Neutrophil (primary cell): ENCODE measurements around the gene ARAP1.

Experiments used
- H3K27ac ChIP-seq: fragments of 200-600 bp; sonication (generic); 2 replicates; pipeline ENCODE4 v1.5.1; 2016; ENCODE audit warnings: mild to moderate bottlenecking, moderate library complexity
- H3K27me3 ChIP-seq: fragments of 200-600 bp; sonication (generic); 2 replicates; pipeline ENCODE4 v1.6.0; 2016; ENCODE audit warnings: mild to moderate bottlenecking
- H3K36me3 ChIP-seq: fragments of 200-600 bp; sonication (generic); 2 replicates; pipeline ENCODE4 v1.5.1; 2017
- H3K4me1 ChIP-seq, 2 experiments: fragments of 200-600 bp in 1 of 2; sonication (generic) in 1 of 2; 1 replicate in 1 of 2; 2 replicates in 1 of 2; pipeline versions ENCODE4 v1.5.1 to v1.6.1; 2013 to 2016; ENCODE audit warnings: low read depth in 1 of 2, low read length in 1 of 2, mild to moderate bottlenecking in 1 of 2, moderate library complexity in 1 of 2; ENCODE audit not compliant: control insufficient read depth in 1 of 2, insufficient read depth in 1 of 2
- H3K4me3 ChIP-seq, 2 experiments: fragments of 200-600 bp in 1 of 2; sonication (generic) in 1 of 2; 1 replicate in 1 of 2; 2 replicates in 1 of 2; pipeline ENCODE4 v1.5.1; 2013 to 2016; ENCODE audit warnings: low read depth in 1 of 2, low read length in 1 of 2, mild to moderate bottlenecking in 1 of 2, moderate library complexity in 1 of 2
- H3K9me3 ChIP-seq: fragments of 200-600 bp; sonication (generic); 2 replicates; pipeline ENCODE4 v1.5.1; 2016
- TF ChIP-seq, protein P1 (sequence below): fragments of 200-600 bp; sonication (generic); IDR thresholded peaks from 2 replicates; pipeline ENCODE4 v1.5.1; 2016; ENCODE audit warnings: antibody characterized with exemption

Gene ARAP1

DNA sequence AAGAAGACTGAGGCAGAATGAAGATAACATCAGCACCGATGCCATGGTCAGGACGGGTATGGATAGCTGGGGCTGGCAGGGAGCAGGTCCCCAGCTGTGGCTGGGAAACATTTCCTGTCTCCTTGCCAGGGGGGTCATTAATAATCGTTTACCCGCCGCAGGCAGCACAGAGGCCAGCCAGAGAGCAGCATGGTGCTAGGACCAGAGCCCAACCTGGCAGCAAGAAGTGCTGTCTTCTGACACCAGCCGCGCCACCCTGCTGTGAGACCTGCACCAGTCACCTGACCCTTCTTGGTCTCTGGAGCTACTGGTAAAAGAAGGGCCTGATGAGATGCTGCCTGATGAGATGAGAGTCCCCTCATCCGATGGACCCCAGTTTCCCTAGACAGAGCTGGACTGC lies 114.3 kb downstream of the ARAP1 start:
- H3K27me3 ChIP-seq: peaks cover 95% of the 10 kb centered on the region
- H3K4me3 ChIP-seq: no peak overlapping the region
- H3K27ac ChIP-seq: no peak overlapping the region
- no peaks in the 10 kb centered on the region for H3K36me3 ChIP-seq
- TF ChIP-seq, protein P1, sequence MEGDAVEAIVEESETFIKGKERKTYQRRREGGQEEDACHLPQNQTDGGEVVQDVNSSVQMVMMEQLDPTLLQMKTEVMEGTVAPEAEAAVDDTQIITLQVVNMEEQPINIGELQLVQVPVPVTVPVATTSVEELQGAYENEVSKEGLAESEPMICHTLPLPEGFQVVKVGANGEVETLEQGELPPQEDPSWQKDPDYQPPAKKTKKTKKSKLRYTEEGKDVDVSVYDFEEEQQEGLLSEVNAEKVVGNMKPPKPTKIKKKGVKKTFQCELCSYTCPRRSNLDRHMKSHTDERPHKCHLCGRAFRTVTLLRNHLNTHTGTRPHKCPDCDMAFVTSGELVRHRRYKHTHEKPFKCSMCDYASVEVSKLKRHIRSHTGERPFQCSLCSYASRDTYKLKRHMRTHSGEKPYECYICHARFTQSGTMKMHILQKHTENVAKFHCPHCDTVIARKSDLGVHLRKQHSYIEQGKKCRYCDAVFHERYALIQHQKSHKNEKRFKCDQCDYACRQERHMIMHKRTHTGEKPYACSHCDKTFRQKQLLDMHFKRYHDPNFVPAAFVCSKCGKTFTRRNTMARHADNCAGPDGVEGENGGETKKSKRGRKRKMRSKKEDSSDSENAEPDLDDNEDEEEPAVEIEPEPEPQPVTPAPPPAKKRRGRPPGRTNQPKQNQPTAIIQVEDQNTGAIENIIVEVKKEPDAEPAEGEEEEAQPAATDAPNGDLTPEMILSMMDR: no peak
- H3K4me1 ChIP-seq: peaks cover 8 to 13% of the 10 kb centered on the region in 2 experiments
- no peaks in the 10 kb centered on the region for H3K9me3 ChIP-seq

DNA sequence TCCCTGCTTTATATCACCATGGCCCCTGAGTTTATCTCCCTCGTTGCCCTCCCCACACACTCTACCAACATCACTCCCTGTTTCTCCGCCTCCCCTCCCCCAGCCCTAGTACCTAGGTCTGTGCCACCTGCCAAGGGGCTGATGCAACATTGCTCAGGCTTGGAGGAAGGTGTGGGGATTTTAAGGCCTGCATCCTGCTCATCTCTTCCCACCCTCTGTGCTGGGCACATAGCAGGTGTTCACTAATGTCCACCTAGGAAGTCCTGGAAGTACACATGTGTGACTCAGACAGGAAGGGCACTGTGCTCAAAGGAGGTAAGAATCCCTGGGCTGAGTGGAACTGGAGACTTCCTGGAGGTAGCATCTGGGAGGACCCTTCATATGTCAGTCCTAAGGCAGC lies 115.0 kb downstream of the ARAP1 start:
- Histone ChIP-seq H3K4me1 (peaks cover 5 to 8% of the 10 kb centered on the region in 2 experiments), H3K9me3 (no peaks in the 10 kb centered on the region), H3K36me3 (no peaks in the 10 kb centered on the region), H3K27me3 (peaks cover 88% of the 10 kb centered on the region), H3K27ac (no peak overlapping the region), H3K4me3 (no peak overlapping the region)
- TF ChIP-seq, protein P1: no peak

DNA sequence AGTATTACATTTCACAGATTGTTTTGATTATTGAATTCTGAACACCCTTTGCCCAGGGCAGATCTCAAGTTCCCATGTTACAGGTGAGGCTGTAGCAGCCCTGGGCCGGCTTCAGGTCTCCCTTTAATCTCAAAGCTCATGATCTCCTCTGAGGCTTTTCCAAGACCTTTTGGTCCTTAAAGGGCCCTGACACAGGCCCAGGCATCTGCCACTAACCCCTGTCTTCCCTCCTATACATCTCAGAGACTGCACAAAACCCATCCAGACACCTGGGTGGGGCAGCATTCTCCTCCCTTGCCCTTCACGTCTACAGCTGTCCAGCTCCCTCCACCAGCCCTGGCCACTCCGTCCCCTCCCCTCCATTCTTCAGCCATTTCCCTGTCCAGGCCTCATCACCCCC lies 115.8 kb downstream of the ARAP1 start:
- Histone ChIP-seq H3K36me3 (no peaks in the 10 kb centered on the region), H3K4me3 (no peak overlapping the region), H3K4me1 (no peaks in the 10 kb centered on the region), H3K27me3 (peaks cover 80% of the 10 kb centered on the region), H3K27ac (no peak overlapping the region), H3K9me3 (no peaks in the 10 kb centered on the region)
- TF ChIP-seq, protein P1: no peak

DNA sequence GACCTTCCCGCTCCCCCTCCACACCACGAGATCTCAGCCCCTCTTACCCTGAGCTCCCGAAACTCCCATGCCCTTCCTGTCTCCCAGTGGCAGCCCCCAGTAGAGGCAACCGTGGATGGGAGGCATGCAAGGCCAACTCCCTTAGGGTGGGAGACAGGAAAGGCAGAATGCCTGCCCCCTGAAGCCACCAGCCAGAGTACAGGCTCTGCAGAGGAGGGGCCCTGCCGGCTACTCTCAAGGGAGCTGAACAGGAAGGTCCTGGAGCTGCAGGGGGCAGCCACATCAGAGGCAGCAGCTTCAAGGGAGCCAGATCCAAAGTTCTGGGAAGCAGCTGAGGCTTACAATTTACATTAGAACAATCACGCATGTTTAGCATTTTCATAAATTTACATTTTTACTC lies 116.3 kb downstream of the ARAP1 start:
- Histone ChIP-seq H3K36me3 (no peaks in the 10 kb centered on the region), H3K27me3 (peaks cover 76% of the 10 kb centered on the region), H3K9me3 (no peaks in the 10 kb centered on the region), H3K4me3 (no peak overlapping the region), H3K4me1 (no peaks in the 10 kb centered on the region), H3K27ac (no peak overlapping the region)
- TF ChIP-seq, protein P1: no peak

DNA sequence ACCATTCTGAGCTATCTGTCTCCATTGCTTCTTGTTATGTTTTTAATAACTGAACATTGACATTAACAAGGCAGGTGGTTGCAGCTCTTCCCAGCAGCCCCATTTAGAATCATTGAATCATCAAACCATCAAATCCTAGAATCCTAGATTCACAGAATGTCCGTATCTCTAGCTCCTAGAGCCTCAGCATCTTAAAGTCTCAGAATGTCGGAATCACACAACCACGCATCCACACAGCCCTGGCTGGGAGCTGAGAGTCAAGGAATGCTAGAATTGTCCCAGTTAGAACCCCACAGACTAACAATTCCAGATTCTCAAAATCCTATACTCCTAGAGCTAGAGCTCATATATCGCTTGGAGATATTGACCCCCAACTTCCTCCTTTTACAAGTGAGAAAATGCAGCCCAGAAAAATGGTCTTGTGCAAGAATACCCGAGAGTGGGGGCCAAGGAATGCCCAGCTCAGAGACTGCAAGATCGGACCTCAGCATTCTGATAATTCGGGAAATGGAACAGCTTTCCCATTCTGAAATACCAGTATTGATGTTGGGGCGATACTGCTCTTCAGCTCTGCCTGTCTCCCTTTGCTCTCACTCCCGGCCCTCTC lies 116.8 kb downstream of the ARAP1 start:
- Histone ChIP-seq H3K9me3 (no peaks in the 10 kb centered on the region), H3K36me3 (no peaks in the 10 kb centered on the region), H3K4me3 (no peak overlapping the region), H3K4me1 (no peaks in the 10 kb centered on the region), H3K27ac (no peak overlapping the region), H3K27me3 (peaks cover 75% of the 10 kb centered on the region)
- TF ChIP-seq, protein P1: no peak
